Breast epithelium (tissue), 4 donors: Measurements from ENCODE around the gene NCEH1. TPM values are rescaled to one million over a fixed set of nuclear protein-coding genes. Genes with fewer than 3 reads are reported as not detected.

Experiments used
- DNase-seq, 2 donors: peaks; one replicate each; pipeline ENCODE4 v3.0.0-alpha.2; 2019; ENCODE audit warnings: low spot score in 2 of 2
- H3K27ac ChIP-seq, 2 donors: fragments of 200-600 bp; sonication (generic) in 1 of 2; one replicate each; pipeline ENCODE4 v1.5.1; 2016 to 2019; ENCODE audit warnings: mild to moderate bottlenecking in 1 of 2
- H3K27me3 ChIP-seq, 2 donors: fragments of 200-600 bp; sonication (generic) in 1 of 2; one replicate each; pipeline versions ENCODE4 v1.5.1 to v1.6.0; 2017 to 2019; ENCODE audit warnings: control low read depth in 1 of 2, mild to moderate bottlenecking in 1 of 2
- H3K36me3 ChIP-seq: fragments of 200-600 bp; one replicate; pipeline ENCODE4 v1.5.1; 2019
- H3K4me1 ChIP-seq, 2 donors: fragments of 200-600 bp; sonication (generic); one replicate each; pipeline ENCODE4 v1.5.1; 2016 to 2019; ENCODE audit warnings: control low read depth in 1 of 2
- H3K4me3 ChIP-seq, 3 donors: fragments of 200-600 bp; sonication (generic); 1 replicate in 2 of 3; 2 replicates in 1 of 3; pipeline ENCODE4 v1.5.1; 2016 to 2019; ENCODE audit warnings: mild to moderate bottlenecking in 3 of 3, moderate library complexity in 2 of 3
- H3K9me3 ChIP-seq, 2 donors: fragments of 200-600 bp; sonication (generic) in 1 of 2; one replicate each; pipeline ENCODE4 v1.5.1; 2016 to 2019; ENCODE audit warnings: control low read depth in 1 of 2
- POLR2A ChIP-seq: fragments of 450-650 bp; IDR thresholded peaks from one replicate; pipeline ENCODE4 v1.6.1; 2016; ENCODE audit warnings: antibody characterized with exemption, mild to moderate bottlenecking, moderate library complexity
- POLR2AphosphoS5 ChIP-seq, 3 donors: sonication (generic); formaldehyde crosslinking; IDR thresholded peaks; one replicate each; pipeline ENCODE4 v1.6.1; 2017; ENCODE audit warnings: antibody characterized with exemption in 3 of 3
- intact Hi-C: fragments of 100-400 bp; cut with DNase I; formaldehyde crosslinking; loops from one replicate; pipeline ENCODE4 v1.15.1; 2023; ENCODE audit warnings: low total_unique reads
- total RNA-seq, 3 donors: library from RNA; depleted of rRNA; stranded (reverse); fragments of >200 nt; gene quantifications; one replicate each; pipeline ENCODE4 v1.1.0, GENCODE V29; 2016
- TF ChIP-seq, protein P1 (sequence below), 3 donors: fragments of 450-650 bp; IDR thresholded peaks; one replicate each; pipeline ENCODE4 v1.5.1; 2016 to 2017; ENCODE audit warnings: antibody characterized with exemption in 3 of 3, mild to moderate bottlenecking in 3 of 3, moderate library complexity in 3 of 3

Gene NCEH1
- total RNA-seq, 3 donors from 2014 or later, result 8.5 to 23.9 (median 10.4) TPM

DNA sequence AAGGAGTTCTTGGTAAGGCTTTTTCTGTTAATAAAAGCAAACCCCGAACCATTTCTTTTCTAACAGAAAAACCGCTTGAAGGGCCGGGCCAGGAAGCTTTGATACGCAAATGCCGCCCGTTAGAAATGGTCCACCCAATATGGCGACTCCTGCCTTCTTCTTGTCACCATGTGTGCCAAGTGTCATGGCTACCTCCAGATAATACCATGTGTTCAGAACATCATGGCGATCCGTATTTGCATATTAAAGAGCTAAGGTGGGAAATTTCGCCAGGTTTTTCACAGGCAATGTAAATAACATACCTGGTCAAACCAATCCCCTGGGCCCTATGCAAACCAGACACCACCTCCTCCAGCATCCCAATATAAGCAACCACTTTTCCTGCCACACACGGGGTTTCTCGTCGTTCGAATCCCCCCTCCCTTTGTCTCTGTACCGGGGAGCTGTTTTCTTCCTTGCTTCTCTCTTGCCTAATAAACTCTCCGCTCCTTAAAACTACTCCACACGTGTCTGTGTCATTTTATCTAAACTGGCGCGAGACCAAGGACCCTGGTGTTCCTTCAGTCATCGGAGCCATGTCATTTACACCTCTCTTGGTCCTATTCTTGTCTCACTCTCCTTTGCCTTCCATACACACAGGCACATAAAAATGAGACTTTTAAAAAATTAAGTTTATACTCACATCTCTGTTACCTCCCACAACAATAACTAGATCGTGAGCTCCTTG lies 34.5 kb downstream of the NCEH1 start:
- intact Hi-C loops, result loop anchor here (10.0 kb wide), 1 partner anchor 1908 kb away; no protein-coding TSS in a partner anchor
- H3K9me3 ChIP-seq, result no peaks in the 10 kb centered on the region
- no peak for DNase-seq
- H3K27ac ChIP-seq, result no peak overlapping the region
- H3K4me1 ChIP-seq, result no peaks in the 10 kb centered on the region
- no peaks in the 10 kb centered on the region for H3K27me3 ChIP-seq
- H3K4me3 ChIP-seq, result no peak overlapping the region
- no peaks in the 10 kb centered on the region for H3K36me3 ChIP-seq
- no peak for TF ChIP-seq POLR2A
- TF ChIP-seq, protein P1, sequence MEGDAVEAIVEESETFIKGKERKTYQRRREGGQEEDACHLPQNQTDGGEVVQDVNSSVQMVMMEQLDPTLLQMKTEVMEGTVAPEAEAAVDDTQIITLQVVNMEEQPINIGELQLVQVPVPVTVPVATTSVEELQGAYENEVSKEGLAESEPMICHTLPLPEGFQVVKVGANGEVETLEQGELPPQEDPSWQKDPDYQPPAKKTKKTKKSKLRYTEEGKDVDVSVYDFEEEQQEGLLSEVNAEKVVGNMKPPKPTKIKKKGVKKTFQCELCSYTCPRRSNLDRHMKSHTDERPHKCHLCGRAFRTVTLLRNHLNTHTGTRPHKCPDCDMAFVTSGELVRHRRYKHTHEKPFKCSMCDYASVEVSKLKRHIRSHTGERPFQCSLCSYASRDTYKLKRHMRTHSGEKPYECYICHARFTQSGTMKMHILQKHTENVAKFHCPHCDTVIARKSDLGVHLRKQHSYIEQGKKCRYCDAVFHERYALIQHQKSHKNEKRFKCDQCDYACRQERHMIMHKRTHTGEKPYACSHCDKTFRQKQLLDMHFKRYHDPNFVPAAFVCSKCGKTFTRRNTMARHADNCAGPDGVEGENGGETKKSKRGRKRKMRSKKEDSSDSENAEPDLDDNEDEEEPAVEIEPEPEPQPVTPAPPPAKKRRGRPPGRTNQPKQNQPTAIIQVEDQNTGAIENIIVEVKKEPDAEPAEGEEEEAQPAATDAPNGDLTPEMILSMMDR (IDR thresholded peaks at IDR 0.05), result no peak
- no peak for TF ChIP-seq POLR2AphosphoS5 (IDR thresholded peaks at IDR 0.05)

GRCh38 chr3:172675441-172676193 lies 35.2 kb downstream of the NCEH1 start:
- H3K27ac ChIP-seq, result no peak overlapping the region
- H3K36me3 ChIP-seq, result no peaks in the 10 kb centered on the region
- no peaks in the 10 kb centered on the region for H3K4me1 ChIP-seq
- intact Hi-C loops, result loop anchor here (10.0 kb wide), 1 partner anchor 1909 kb away; no protein-coding TSS in a partner anchor
- H3K27me3 ChIP-seq, result no peaks in the 10 kb centered on the region
- no peak for DNase-seq
- TF ChIP-seq POLR2A (no peak), POLR2AphosphoS5 (IDR thresholded peaks at IDR 0.05) (no peak)
- TF ChIP-seq, protein P1 (IDR thresholded peaks at IDR 0.05), result peak; percentile 64 to 73 (median 66)
- H3K4me3 ChIP-seq, result no peak overlapping the region
- H3K9me3 ChIP-seq, result no peaks in the 10 kb centered on the region

DNA sequence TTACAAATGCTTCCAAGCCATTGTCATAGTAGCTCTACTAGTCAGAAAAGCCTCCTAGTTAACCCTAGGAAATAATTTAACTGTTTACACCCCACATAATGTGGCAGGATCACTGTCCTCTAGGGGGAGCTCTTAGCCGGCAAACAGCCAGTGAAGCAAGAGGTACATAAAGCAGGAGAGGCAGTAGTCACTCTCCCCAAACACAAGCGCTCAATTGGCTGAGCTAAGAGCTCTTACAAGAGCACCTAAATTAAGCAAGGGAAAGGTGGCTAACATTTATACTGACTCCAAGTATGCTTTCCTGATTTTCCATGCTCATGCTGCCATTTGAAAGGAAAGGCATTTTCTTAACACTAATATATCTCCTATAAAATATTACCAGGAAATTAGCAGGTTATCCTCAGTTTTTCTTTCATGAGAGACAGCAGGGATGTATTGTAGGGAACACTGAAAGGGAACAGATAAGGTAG lies 37.6 kb downstream of the NCEH1 start:
- intact Hi-C loops, result loop anchor here (10.0 kb wide), 1 partner anchor 1912 kb away; no protein-coding TSS in a partner anchor
- no peaks in the 10 kb centered on the region for H3K9me3 ChIP-seq
- DNase-seq, result no peak
- no peak overlapping the region for H3K4me3 ChIP-seq
- H3K36me3 ChIP-seq, result no peaks in the 10 kb centered on the region
- H3K4me1 ChIP-seq, result no peaks in the 10 kb centered on the region
- H3K27me3 ChIP-seq, result no peaks in the 10 kb centered on the region
- no peak overlapping the region for H3K27ac ChIP-seq
- TF ChIP-seq, protein P1 (IDR thresholded peaks at IDR 0.05), result peak in 2 of 3 donors; percentile 38 to 49
- no peak for TF ChIP-seq POLR2A
- TF ChIP-seq POLR2AphosphoS5 (IDR thresholded peaks at IDR 0.05), result no peak

- no peaks in the 10 kb centered on the region for H3K9me3 ChIP-seq
- no peak for DNase-seq
- peaks cover 0 to 3% of the 10 kb centered on the region in 2 donors for H3K4me1 ChIP-seq
- H3K4me3 ChIP-seq, result no peak overlapping the region
- H3K27ac ChIP-seq, result no peak overlapping the region
- TF ChIP-seq POLR2AphosphoS5 (IDR thresholded peaks at IDR 0.05), result no peak
- TF ChIP-seq POLR2A, result no peak
- TF ChIP-seq, protein P1 (IDR thresholded peaks at IDR 0.05), result no peak
- H3K36me3 ChIP-seq, result no peaks in the 10 kb centered on the region
- no peaks in the 10 kb centered on the region for H3K27me3 ChIP-seq
- intact Hi-C loops, result no loop called here
These were observed 41.8 kb downstream of the NCEH1 start for GRCh38 chr3:172669021-172669420.
